HepG2 (cell line): ENCODE measurements around the gene IDH3A. TPM values are rescaled to one million over a fixed set of nuclear protein-coding genes. Genes with fewer than 3 reads are reported as not detected.

Experiments used
- ELF3 ChIP-seq: IDR thresholded peaks from 2 replicates; pipeline ENCODE4 v1.6.1; 2016; ENCODE audit warnings: missing genetic modification reagents, missing compliant biosample characterization
- FOXA1 ChIP-seq, 2 experiments: fragments of 450-650 bp in 1 of 2; sonication (generic) in 1 of 2; formaldehyde crosslinking in 1 of 2; IDR thresholded peaks; 2 replicates each; pipeline versions ENCODE4 v1.4.0 to v1.6.1; 2016 to 2020; ENCODE audit warnings: missing genetic modification reagents in 1 of 2
- HDAC1 ChIP-seq: sonication (generic); formaldehyde crosslinking; IDR thresholded peaks from 2 replicates; pipeline ENCODE4 v1.5.1; 2020; ENCODE audit warnings: mild to moderate bottlenecking, missing genetic modification reagents
- JUN ChIP-seq: sonication (generic); formaldehyde crosslinking; IDR thresholded peaks from 2 replicates; pipeline ENCODE4 v1.4.0; 2020; ENCODE audit warnings: mild to moderate bottlenecking, missing genetic modification reagents
- KLF11 ChIP-seq: IDR thresholded peaks from 2 replicates; pipeline ENCODE4 v1.6.1; 2016; ENCODE audit warnings: missing compliant biosample characterization
- NCOA2 ChIP-seq: sonication (generic); formaldehyde crosslinking; IDR thresholded peaks from 2 replicates; pipeline ENCODE4 v1.8.0; 2022; ENCODE audit warnings: inconsistent platforms
- NR2F2 ChIP-seq: IDR thresholded peaks from 2 replicates; pipeline ENCODE4 v1.6.1; 2012; ENCODE audit warnings: low read depth, inconsistent platforms, borderline replicate concordance
- RELA ChIP-seq: sonication (generic); formaldehyde crosslinking; IDR thresholded peaks from 2 replicates; pipeline ENCODE4 v1.4.0; 2020; ENCODE audit warnings: missing genetic modification reagents
- RFX5 ChIP-seq: IDR thresholded peaks from 2 replicates; pipeline ENCODE4 v1.6.1; 2011; ENCODE audit warnings: low read depth, low read length, improper control_type of control experiment
- STAG1 ChIP-seq: sonication (generic); formaldehyde crosslinking; IDR thresholded peaks from 2 replicates; pipeline ENCODE4 v1.4.0; 2020; ENCODE audit warnings: missing genetic modification reagents
- WIZ ChIP-seq: sonication (generic); formaldehyde crosslinking; IDR thresholded peaks from 2 replicates; pipeline ENCODE4 v1.5.1; 2020; ENCODE audit warnings: mild to moderate bottlenecking, missing genetic modification reagents
- ZFP90 ChIP-seq: sonication (generic); formaldehyde crosslinking; IDR thresholded peaks from 2 replicates; pipeline ENCODE4 v1.8.0; 2022; ENCODE audit warnings: missing genetic modification reagents, mild to moderate bottlenecking, inconsistent platforms, borderline replicate concordance
- ZNF720 ChIP-seq: sonication (generic); formaldehyde crosslinking; IDR thresholded peaks from 2 replicates; pipeline ENCODE4 v1.4.0; 2020; ENCODE audit warnings: missing genetic modification reagents
- ZNF768 ChIP-seq: sonication (generic); formaldehyde crosslinking; IDR thresholded peaks from 2 replicates; pipeline ENCODE4 v1.4.0; 2020; ENCODE audit warnings: missing genetic modification reagents
- ZNF776 ChIP-seq: sonication (generic); formaldehyde crosslinking; IDR thresholded peaks from 2 replicates; pipeline ENCODE4 v1.4.0; 2020; ENCODE audit warnings: mild to moderate bottlenecking, missing genetic modification reagents
- polyA plus RNA-seq, 8 experiments: library from polyadenylated mRNA; depleted of rRNA in 3 of 8; stranded (reverse) in 7 of 8; unstranded in 1 of 8; fragments of >200 nt; fragmentation: Illumina TruSeq in 4 of 8; extraction: Trizol in 4 of 8; gene quantifications; 2 replicates each; pipeline versions ENCODE4 v1.2.1 to v1.2.3, GENCODE V29; 2011 to 2016; ENCODE audit warnings: low read depth in 4 of 8, missing spikeins in 1 of 8, mixed read lengths in 1 of 8; ENCODE audit not compliant: insufficient read depth in 1 of 8
- total RNA-seq, 5 experiments: library from RNA; depleted of rRNA; stranded (reverse); fragments of >200 nt; fragmentation: Illumina TruSeq; extraction: Trizol; gene quantifications; 2 replicates each; pipeline ENCODE4 v1.2.3, GENCODE V29; 2016; ENCODE audit warnings: low read depth in 1 of 5
- TF ChIP-seq, protein P1 (sequence below): sonication (generic); formaldehyde crosslinking; IDR thresholded peaks from 2 replicates; pipeline ENCODE4 v1.5.0; 2020; ENCODE audit warnings: missing genetic modification reagents, mild to moderate bottlenecking, borderline replicate concordance
- TF ChIP-seq, protein P2 (sequence below): sonication (generic); formaldehyde crosslinking; IDR thresholded peaks from 2 replicates; pipeline ENCODE4 v1.4.0; 2020; ENCODE audit warnings: missing genetic modification reagents
- TF ChIP-seq, protein P3 (sequence below): IDR thresholded peaks from 2 replicates; pipeline ENCODE4 v1.6.1; 2012; ENCODE audit warnings: inconsistent platforms
- TF ChIP-seq, protein P4 (sequence below): sonication (generic); formaldehyde crosslinking; IDR thresholded peaks from 2 replicates; pipeline ENCODE4 v1.4.0; 2020; ENCODE audit warnings: missing genetic modification reagents, borderline replicate concordance
- TF ChIP-seq, protein P5 (sequence below): IDR thresholded peaks from 2 replicates; pipeline ENCODE4 v1.6.1; 2016; ENCODE audit warnings: low read depth, borderline replicate concordance

The IDH3A gene
- total and polyA plus RNA-seq, 2 of the 13 experiments (the other 11 are each of a cell fraction or from before 2014, with no cell fraction given), result 40.7 to 50.7 TPM

DNA sequence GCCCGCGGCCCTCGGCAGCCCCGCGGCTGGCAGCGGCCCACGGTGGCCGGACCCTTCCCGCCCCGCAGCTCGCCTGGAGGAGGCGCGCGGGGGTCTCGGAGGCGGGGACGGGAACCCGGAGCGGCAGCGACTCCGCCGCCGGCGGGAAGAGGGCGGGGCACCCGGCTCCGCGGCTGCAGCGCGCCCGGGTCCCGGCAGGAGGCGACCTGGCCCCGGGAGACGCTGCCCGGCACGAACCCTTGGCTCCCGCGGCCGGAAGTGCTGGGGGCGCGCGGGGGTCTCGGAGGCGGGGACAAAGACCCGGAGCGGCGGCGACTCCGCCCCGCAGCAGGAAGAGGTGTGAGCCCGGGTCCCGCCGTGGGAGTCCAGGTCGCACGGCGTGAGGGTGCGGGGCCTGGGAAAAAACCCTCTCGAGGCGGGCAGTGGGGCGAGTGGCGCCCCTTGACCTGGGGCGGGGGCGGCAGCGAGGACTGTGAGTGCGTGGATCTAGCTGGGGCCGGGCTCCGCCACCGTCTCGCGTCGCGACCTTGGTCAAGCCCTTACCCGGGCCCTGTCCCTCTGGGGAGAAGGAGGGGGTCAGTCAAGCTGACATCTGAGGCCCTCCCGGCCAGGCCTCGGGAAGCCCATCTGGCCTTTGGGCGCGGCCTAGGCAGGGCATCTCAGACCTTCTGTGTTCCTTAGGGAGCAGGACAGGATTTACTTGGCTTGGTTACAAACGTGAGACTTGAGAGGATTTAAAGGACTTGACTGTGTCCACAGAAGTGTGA, 17.7 kb upstream of the IDH3A start, which contains the start of gene CIB2 (continued):
- TF ChIP-seq NR2F2, result no peak
- TF ChIP-seq STAG1 (CRISPR knock-in tag), result peak; percentile 64
- TF ChIP-seq RFX5, result no peak
- peak; percentile 79 for TF ChIP-seq HDAC1 (CRISPR knock-in tag)
- 0 out of 2 replicates have a peak, but pooled peaks have one; percentile 47 for TF ChIP-seq ZFP90
- TF ChIP-seq, protein P1, sequence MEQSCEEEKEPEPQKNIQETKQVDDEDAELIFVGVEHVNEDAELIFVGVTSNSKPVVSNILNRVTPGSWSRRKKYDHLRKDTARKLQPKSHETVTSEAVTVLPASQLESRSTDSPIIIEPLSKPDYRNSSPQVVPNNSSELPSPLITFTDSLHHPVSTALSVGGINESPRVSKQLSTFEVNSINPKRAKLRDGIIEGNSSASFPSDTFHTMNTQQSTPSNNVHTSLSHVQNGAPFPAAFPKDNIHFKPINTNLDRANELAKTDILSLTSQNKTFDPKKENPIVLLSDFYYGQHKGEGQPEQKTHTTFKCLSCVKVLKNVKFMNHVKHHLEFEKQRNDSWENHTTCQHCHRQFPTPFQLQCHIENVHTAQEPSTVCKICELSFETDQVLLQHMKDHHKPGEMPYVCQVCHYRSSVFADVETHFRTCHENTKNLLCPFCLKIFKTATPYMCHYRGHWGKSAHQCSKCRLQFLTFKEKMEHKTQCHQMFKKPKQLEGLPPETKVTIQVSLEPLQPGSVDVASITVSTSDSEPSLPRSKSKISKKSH (CRISPR knock-in tag), result 0 out of 2 replicates have a peak, but pooled peaks have one; percentile 13
- TF ChIP-seq JUN (CRISPR knock-in tag), result no peak
- no peak for TF ChIP-seq ZNF720
- peak; percentile 36; the same call in 1 of the 2 replicates for TF ChIP-seq ELF3 (CRISPR knock-in tag)
- no peak for TF ChIP-seq ZNF776 (CRISPR knock-in tag)
- no peak for TF ChIP-seq KLF11 (CRISPR knock-in tag)
- TF ChIP-seq, protein P2, sequence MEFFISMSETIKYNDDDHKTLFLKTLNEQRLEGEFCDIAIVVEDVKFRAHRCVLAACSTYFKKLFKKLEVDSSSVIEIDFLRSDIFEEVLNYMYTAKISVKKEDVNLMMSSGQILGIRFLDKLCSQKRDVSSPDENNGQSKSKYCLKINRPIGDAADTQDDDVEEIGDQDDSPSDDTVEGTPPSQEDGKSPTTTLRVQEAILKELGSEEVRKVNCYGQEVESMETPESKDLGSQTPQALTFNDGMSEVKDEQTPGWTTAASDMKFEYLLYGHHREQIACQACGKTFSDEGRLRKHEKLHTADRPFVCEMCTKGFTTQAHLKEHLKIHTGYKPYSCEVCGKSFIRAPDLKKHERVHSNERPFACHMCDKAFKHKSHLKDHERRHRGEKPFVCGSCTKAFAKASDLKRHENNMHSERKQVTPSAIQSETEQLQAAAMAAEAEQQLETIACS, result peak; percentile 57; the same call in 1 of the 2 replicates
- TF ChIP-seq, protein P3, sequence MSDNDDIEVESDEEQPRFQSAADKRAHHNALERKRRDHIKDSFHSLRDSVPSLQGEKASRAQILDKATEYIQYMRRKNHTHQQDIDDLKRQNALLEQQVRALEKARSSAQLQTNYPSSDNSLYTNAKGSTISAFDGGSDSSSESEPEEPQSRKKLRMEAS, result 0 out of 2 replicates have a peak, but pooled peaks have one; percentile 26
- TF ChIP-seq, protein P4, sequence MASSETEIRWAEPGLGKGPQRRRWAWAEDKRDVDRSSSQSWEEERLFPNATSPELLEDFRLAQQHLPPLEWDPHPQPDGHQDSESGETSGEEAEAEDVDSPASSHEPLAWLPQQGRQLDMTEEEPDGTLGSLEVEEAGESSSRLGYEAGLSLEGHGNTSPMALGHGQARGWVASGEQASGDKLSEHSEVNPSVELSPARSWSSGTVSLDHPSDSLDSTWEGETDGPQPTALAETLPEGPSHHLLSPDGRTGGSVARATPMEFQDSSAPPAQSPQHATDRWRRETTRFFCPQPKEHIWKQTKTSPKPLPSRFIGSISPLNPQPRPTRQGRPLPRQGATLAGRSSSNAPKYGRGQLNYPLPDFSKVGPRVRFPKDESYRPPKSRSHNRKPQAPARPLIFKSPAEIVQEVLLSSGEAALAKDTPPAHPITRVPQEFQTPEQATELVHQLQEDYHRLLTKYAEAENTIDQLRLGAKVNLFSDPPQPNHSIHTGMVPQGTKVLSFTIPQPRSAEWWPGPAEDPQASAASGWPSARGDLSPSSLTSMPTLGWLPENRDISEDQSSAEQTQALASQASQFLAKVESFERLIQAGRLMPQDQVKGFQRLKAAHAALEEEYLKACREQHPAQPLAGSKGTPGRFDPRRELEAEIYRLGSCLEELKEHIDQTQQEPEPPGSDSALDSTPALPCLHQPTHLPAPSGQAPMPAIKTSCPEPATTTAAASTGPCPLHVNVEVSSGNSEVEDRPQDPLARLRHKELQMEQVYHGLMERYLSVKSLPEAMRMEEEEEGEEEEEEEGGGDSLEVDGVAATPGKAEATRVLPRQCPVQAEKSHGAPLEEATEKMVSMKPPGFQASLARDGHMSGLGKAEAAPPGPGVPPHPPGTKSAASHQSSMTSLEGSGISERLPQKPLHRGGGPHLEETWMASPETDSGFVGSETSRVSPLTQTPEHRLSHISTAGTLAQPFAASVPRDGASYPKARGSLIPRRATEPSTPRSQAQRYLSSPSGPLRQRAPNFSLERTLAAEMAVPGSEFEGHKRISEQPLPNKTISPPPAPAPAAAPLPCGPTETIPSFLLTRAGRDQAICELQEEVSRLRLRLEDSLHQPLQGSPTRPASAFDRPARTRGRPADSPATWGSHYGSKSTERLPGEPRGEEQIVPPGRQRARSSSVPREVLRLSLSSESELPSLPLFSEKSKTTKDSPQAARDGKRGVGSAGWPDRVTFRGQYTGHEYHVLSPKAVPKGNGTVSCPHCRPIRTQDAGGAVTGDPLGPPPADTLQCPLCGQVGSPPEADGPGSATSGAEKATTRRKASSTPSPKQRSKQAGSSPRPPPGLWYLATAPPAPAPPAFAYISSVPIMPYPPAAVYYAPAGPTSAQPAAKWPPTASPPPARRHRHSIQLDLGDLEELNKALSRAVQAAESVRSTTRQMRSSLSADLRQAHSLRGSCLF (CRISPR knock-in tag), result no peak
- no peak for TF ChIP-seq RELA (CRISPR knock-in tag)
- no peak for TF ChIP-seq FOXA1 (IDR thresholded peaks at IDR 0.05)
- no peak for TF ChIP-seq FOXA1 (CRISPR knock-in tag; IDR thresholded peaks at IDR 0.05)
- TF ChIP-seq, protein P5, sequence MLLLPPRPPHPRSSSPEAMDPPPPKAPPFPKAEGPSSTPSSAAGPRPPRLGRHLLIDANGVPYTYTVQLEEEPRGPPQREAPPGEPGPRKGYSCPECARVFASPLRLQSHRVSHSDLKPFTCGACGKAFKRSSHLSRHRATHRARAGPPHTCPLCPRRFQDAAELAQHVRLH (CRISPR knock-in tag), result peak; percentile 70
- peak; percentile 38; the same call in 1 of the 2 replicates for TF ChIP-seq WIZ (CRISPR knock-in tag)
- TF ChIP-seq NCOA2 (CRISPR knock-in tag), result peak; percentile 6; the same call in 1 of the 2 replicates
- TF ChIP-seq ZNF768 (CRISPR knock-in tag), result peak; percentile 50; the same call in 1 of the 2 replicates
